ENCODE data around the gene ZNF578. TPM values are rescaled to one million over a fixed set of nuclear protein-coding genes. Genes with fewer than 3 reads are reported as not detected.
"Not testable (repeated sequence)": the region's sequence is repeated elsewhere in the genome, so short reads cannot be mapped to it uniquely, and the experiment has no call there.

ZNF578 gene
- total and polyA plus RNA-seq, 4 donors: 0.63 to 3.8 (median 1.8) TPM

- not testable (repeated sequence) for DNase-seq; ATAC-seq (ENCODE audit: low FRiP score)
- WGBS, 2 donors: 83 to 86% methylated on average over 4 of the region's 4 CpGs
Observed at GRCh38 chr19:52538815-52539214, 85.5 kb downstream of the ZNF578 start.

GRCh38 chr19:52541176-52541575 is 87.8 kb downstream of the ZNF578 start:
- not testable (repeated sequence) for H3K4me1 ChIP-seq (ENCODE audit: control insufficient read depth in 1 of 2, insufficient read depth in 2 of 2, low read length in 2 of 2)

More at GRCh38 chr19:52538815-52539214, 85.5 kb downstream of the ZNF578 start:
- intact Hi-C loops (cut with DNase I); H3K27ac ChIP-seq (ENCODE audit: low read depth in 1 of 2, low read length in 2 of 2); H3K4me1 ChIP-seq (ENCODE audit: control insufficient read depth in 1 of 2, insufficient read depth in 2 of 2, low read length in 2 of 2); H3K27me3 ChIP-seq (ENCODE audit: control insufficient read depth in 1 of 2, insufficient read depth in 2 of 2, low read length in 1 of 2); H3K4me3 ChIP-seq (ENCODE audit: low read length in 2 of 2); H3K36me3 ChIP-seq (ENCODE audit: control insufficient read depth in 1 of 2, insufficient read depth in 2 of 2, low read length in 1 of 2); H3K9me3 ChIP-seq (ENCODE audit: control insufficient read depth, low read length): not testable (repeated sequence)

DNA sequence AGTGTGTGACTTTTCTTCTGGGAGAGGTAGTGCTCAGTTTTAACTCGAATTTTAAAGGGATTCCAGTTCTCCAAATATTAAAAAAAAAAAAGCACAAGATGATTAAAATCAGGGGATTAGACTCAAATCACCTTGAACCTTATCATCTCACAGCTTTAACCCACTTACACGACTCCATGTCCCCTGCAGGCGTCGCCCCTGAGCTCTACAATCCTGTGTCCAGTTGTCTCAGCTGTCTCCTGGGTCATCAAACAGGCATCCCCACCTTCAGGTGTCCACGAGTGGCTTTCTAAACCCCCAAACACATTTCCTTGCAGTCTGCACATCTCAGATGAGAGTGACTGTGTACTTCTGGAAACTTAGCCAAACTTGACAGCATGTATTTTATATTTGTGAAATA is 88.3 kb downstream of the ZNF578 start:
- Histone ChIP-seq H3K36me3 (ENCODE audit: control insufficient read depth in 1 of 2, insufficient read depth in 2 of 2, low read length in 1 of 2) (peaks cover 0 to 8% of the 10 kb centered on the region in 2 donors), H3K27me3 (ENCODE audit: control insufficient read depth in 1 of 2, insufficient read depth in 2 of 2, low read length in 1 of 2) (no peaks in the 10 kb centered on the region), H3K27ac (ENCODE audit: low read depth in 1 of 2, low read length in 2 of 2) (no peak overlapping the region), H3K4me1 (ENCODE audit: control insufficient read depth in 1 of 2, insufficient read depth in 2 of 2, low read length in 2 of 2) (no peaks in the 10 kb centered on the region), H3K9me3 (ENCODE audit: control insufficient read depth, low read length) (peaks cover 3% of the 10 kb centered on the region), H3K4me3 (ENCODE audit: low read length in 2 of 2) (no peak overlapping the region)
- DNase-seq (no peak), ATAC-seq (ENCODE audit: low FRiP score) (no peak)
- WGBS, 2 donors: 85 to 86% methylated on average over 5 of the region's 5 CpGs
- intact Hi-C loops (cut with DNase I): no loop called here

More at GRCh38 chr19:52541176-52541575, 87.8 kb downstream of the ZNF578 start:
- ATAC-seq (ENCODE audit: low FRiP score); H3K27me3 ChIP-seq (ENCODE audit: control insufficient read depth in 1 of 2, insufficient read depth in 2 of 2, low read length in 1 of 2); intact Hi-C loops (cut with DNase I); DNase-seq; H3K36me3 ChIP-seq (ENCODE audit: control insufficient read depth in 1 of 2, insufficient read depth in 2 of 2, low read length in 1 of 2); H3K4me3 ChIP-seq (ENCODE audit: low read length in 2 of 2); H3K27ac ChIP-seq (ENCODE audit: low read depth in 1 of 2, low read length in 2 of 2); H3K9me3 ChIP-seq (ENCODE audit: control insufficient read depth, low read length): not testable (repeated sequence)
- 92 to 94% methylated on average over 5 of the region's 5 CpGs for WGBS, 2 donors

GRCh38 chr19:52542541-52542940 is 89.2 kb downstream of the ZNF578 start:
- WGBS, 2 donors: 87 to 91% methylated on average over 6 of the region's 6 CpGs
- H3K36me3 ChIP-seq (ENCODE audit: control insufficient read depth in 1 of 2, insufficient read depth in 2 of 2, low read length in 1 of 2); H3K4me1 ChIP-seq (ENCODE audit: control insufficient read depth in 1 of 2, insufficient read depth in 2 of 2, low read length in 2 of 2); intact Hi-C loops (cut with DNase I); ATAC-seq (ENCODE audit: low FRiP score); H3K27ac ChIP-seq (ENCODE audit: low read depth in 1 of 2, low read length in 2 of 2); H3K4me3 ChIP-seq (ENCODE audit: low read length in 2 of 2); H3K9me3 ChIP-seq (ENCODE audit: control insufficient read depth, low read length); DNase-seq; H3K27me3 ChIP-seq (ENCODE audit: control insufficient read depth in 1 of 2, insufficient read depth in 2 of 2, low read length in 1 of 2): not testable (repeated sequence)

DNA sequence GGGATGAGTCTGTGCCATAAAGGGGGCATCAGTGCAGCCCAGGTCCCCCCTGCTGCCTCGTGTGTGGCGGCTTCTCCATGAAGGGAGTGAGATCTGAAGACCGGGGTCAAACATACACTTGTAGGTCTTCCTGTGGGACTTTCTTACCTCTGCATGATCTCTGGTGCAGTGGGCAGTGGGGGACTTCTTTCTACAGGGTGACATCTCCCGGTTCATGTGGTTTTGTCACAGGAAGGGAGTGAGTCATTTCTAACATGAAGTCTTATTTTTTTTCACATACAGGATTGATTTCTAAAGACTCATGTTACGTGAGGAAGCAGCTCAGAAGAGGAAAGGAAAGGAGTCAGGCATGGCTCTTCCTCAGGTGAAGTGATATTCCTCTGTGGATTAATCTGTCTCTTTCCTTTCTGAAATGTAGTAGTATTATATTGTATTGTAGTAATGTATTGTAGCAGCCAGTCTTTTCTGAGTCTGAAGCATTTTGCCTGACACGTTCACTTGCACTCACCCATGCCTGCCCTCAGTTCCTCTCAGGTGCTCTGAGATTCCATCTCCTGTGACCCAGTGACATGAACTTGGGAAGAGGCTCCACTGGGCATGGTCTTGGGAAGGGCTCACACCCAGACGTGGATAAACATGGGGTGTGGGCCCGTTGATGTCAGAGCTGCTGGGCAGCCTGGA is 89.8 kb downstream of the ZNF578 start:
- Histone ChIP-seq H3K27ac (ENCODE audit: low read depth in 1 of 2, low read length in 2 of 2) (no peak overlapping the region), H3K4me3 (ENCODE audit: low read length in 2 of 2) (no peak overlapping the region), H3K27me3 (ENCODE audit: control insufficient read depth in 1 of 2, insufficient read depth in 2 of 2, low read length in 1 of 2) (no peaks in the 10 kb centered on the region), H3K4me1 (ENCODE audit: control insufficient read depth in 1 of 2, insufficient read depth in 2 of 2, low read length in 2 of 2) (no peaks in the 10 kb centered on the region), H3K36me3 (ENCODE audit: control insufficient read depth in 1 of 2, insufficient read depth in 2 of 2, low read length in 1 of 2) (peaks cover 0 to 8% of the 10 kb centered on the region in 2 donors), H3K9me3 (ENCODE audit: control insufficient read depth, low read length) (peaks cover 3% of the 10 kb centered on the region)
- intact Hi-C loops (cut with DNase I): no loop called here
- 82 to 83% methylated on average over 8 of the region's 8 CpGs for WGBS, 2 donors
- ATAC-seq (ENCODE audit: low FRiP score) (no peak), DNase-seq (no peak)

GRCh38 chr19:52554216-52554971 is 101.0 kb downstream of the ZNF578 start:
- Histone ChIP-seq H3K4me3 (ENCODE audit: low read length in 2 of 2) (no peak overlapping the region), H3K27ac (ENCODE audit: low read depth in 1 of 2, low read length in 2 of 2) (no peak overlapping the region), H3K27me3 (ENCODE audit: control insufficient read depth in 1 of 2, insufficient read depth in 2 of 2, low read length in 1 of 2) (no peaks in the 10 kb centered on the region), H3K9me3 (ENCODE audit: control insufficient read depth, low read length) (peaks cover 21% of the 10 kb centered on the region), H3K4me1 (ENCODE audit: control insufficient read depth in 1 of 2, insufficient read depth in 2 of 2, low read length in 2 of 2) (no peaks in the 10 kb centered on the region), H3K36me3 (ENCODE audit: control insufficient read depth in 1 of 2, insufficient read depth in 2 of 2, low read length in 1 of 2) (peaks cover 18 to 22% of the 10 kb centered on the region in 2 donors)
- ATAC-seq (ENCODE audit: low FRiP score): no peak
- DNase-seq: no peak
- WGBS, 2 donors: 98% methylated on average over 15 of the region's 15 CpGs
- intact Hi-C loops (cut with DNase I): no loop called here

DNA sequence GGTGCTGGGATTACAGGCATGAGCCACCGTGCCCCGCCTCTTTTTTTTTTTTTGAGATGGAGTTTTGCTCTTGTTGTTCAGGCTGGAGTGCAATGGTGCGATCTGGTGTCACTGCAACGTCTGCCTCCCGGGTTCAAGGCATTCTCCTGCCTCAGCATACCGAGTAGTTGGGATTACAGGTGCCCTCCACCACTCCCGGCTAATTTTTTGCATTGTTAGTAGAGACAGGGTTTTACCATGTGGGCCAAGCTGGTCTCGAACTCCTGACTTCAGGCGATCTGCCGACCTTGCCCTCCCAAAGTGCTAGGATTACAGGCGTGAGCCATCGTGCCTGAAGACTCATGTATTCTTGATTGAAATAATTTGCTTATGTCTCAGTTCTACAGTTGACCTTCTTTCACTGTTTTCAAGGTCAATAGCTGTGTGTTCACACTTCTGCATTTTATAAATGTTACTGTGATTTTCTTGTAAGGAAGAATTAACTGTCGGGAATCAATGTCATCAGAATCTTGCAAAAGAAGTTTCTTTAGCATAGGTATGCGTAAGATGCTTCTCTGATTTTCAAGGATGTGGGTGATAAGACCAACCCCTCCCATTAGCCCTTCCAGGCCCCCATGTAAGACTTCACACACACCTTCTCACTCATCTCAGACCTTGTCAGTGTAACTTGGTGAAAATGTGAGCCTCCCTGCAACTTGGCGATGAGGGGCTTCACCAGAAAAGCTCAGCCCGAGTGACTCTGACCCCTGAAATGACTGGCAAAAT is 104.1 kb downstream of the ZNF578 start:
- intact Hi-C loops (cut with DNase I): no loop called here
- H3K9me3 ChIP-seq (ENCODE audit: control insufficient read depth, low read length): peaks cover 15% of the 10 kb centered on the region

DNA sequence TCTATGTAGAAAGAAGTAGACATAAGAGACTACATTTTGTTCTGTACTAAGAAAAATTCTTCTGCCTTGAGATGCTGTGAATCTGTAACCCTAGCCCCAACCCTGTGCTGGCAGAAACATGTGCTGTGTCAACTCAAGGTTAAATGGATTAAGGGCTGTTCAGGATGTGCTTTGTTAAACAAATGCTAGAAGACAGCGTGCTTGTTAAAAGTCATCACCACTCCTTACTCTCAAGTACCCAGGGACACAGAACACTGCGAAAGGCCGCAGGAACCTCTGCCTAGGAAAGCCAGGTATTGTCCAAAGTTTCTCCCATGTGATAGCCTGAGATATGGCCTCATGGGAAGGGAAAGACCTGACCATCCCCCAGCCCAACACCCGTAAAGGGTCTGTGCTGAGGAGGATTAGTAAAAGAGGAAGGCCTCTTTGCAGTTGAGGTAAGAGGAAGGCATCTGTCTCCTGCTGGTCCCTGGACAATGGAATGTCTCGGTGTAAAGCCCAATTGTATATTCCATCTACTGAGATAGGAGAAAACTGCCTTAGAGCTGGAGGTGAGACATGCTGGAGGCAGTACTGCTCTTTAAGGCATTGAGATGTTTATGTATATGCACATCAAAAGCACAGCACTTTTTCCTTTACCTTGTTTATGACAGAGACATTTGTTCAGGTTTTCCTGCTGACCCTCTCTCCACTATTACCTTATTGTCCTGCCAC is 105.5 kb downstream of the ZNF578 start:
- ATAC-seq (ENCODE audit: low FRiP score); H3K4me3 ChIP-seq (ENCODE audit: low read length in 2 of 2); intact Hi-C loops (cut with DNase I); DNase-seq; H3K4me1 ChIP-seq (ENCODE audit: control insufficient read depth in 1 of 2, insufficient read depth in 2 of 2, low read length in 2 of 2); H3K27me3 ChIP-seq (ENCODE audit: control insufficient read depth in 1 of 2, insufficient read depth in 2 of 2, low read length in 1 of 2); H3K27ac ChIP-seq (ENCODE audit: low read depth in 1 of 2, low read length in 2 of 2): not testable (repeated sequence)
- 68 to 72% methylated on average over 5 of the region's 5 CpGs for WGBS, 2 donors
- peaks cover 14 to 18% of the 10 kb centered on the region in 2 donors for H3K36me3 ChIP-seq (ENCODE audit: control insufficient read depth in 1 of 2, insufficient read depth in 2 of 2, low read length in 1 of 2)
- peaks cover 17% of the 10 kb centered on the region for H3K9me3 ChIP-seq (ENCODE audit: control insufficient read depth, low read length)

More for the DNA sequence above, 104.1 kb downstream of the ZNF578 start:
- Histone ChIP-seq H3K27ac (ENCODE audit: low read depth in 1 of 2, low read length in 2 of 2) (no peak overlapping the region), H3K4me1 (ENCODE audit: control insufficient read depth in 1 of 2, insufficient read depth in 2 of 2, low read length in 2 of 2) (no peaks in the 10 kb centered on the region), H3K4me3 (ENCODE audit: low read length in 2 of 2) (no peak overlapping the region), H3K27me3 (ENCODE audit: control insufficient read depth in 1 of 2, insufficient read depth in 2 of 2, low read length in 1 of 2) (no peaks in the 10 kb centered on the region), H3K36me3 (ENCODE audit: control insufficient read depth in 1 of 2, insufficient read depth in 2 of 2, low read length in 1 of 2) (peaks cover 14 to 22% of the 10 kb centered on the region in 2 donors)
- 98% methylated on average over 16 of the region's 16 CpGs for WGBS, 2 donors
- ATAC-seq (ENCODE audit: low FRiP score) (no peak), DNase-seq (no peak)

All from aorta (tissue), 5 donors.